SU-DHL-6 (cell line): ENCODE data around the gene ARID4A.
"Not testable (repeated sequence)": the region's sequence is repeated elsewhere in the genome, so short reads cannot be mapped to it uniquely, and the experiment has no call there.

ENCODE experiments used
- H2AFZ ChIP-seq: fragments of 200-600 bp; sonication (generic); 2 replicates; pipeline ENCODE4 v1.6.1; 2014; ENCODE audit warnings: low read depth, mild to moderate bottlenecking, moderate library complexity, mixed read lengths, antibody characterized with exemption, low read length; ENCODE audit not compliant: severe bottlenecking
- H3F3A ChIP-seq: fragments of 200-600 bp; shearing (Covaris generic); 2 replicates; pipeline ENCODE4 v1.6.0; 2016; ENCODE audit warnings: antibody characterized with exemption, mild to moderate bottlenecking; ENCODE audit not compliant: insufficient read depth
- H3K27ac ChIP-seq: fragments of 200-600 bp; sonication (generic); 2 replicates; pipeline ENCODE4 v1.5.1; 2016; ENCODE audit warnings: low read depth, mild to moderate bottlenecking, low read length, moderate library complexity, mixed read lengths
- H3K27me3 ChIP-seq: fragments of 200-600 bp; sonication (generic), shearing (Covaris generic); 2 replicates; pipeline ENCODE4 v1.6.0; 2014; ENCODE audit warnings: mild to moderate bottlenecking, low read length
- H3K36me3 ChIP-seq: fragments of 200-600 bp; sonication (generic); 2 replicates; pipeline ENCODE4 v1.6.1; 2014; ENCODE audit warnings: mild to moderate bottlenecking, low read length, mixed read lengths
- H3K4me2 ChIP-seq: fragments of 300-600, 200-600 bp; shearing (Covaris generic), sonication (generic); 2 replicates; pipeline ENCODE4 v1.6.0; 2014; ENCODE audit warnings: low read length, low read depth, mild to moderate bottlenecking; ENCODE audit not compliant: poor library complexity, severe bottlenecking
- H3K4me3 ChIP-seq: fragments of 200-600 bp; sonication (generic); 2 replicates; pipeline ENCODE4 v1.5.1; 2014; ENCODE audit warnings: antibody characterized with exemption, low read length, mild to moderate bottlenecking, mixed read lengths; ENCODE audit not compliant: insufficient read depth, poor library complexity, severe bottlenecking
- H3K79me2 ChIP-seq: fragments of 200-600 bp; sonication (generic); 2 replicates; pipeline ENCODE4 v1.6.1; 2014; ENCODE audit warnings: mild to moderate bottlenecking, low read length, moderate library complexity; ENCODE audit not compliant: insufficient read depth
- H3K9ac ChIP-seq: fragments of 200-600 bp; sonication (generic); 2 replicates; pipeline ENCODE4 v1.7.0; 2014; ENCODE audit warnings: mild to moderate bottlenecking, low read length
- H3K9me2 ChIP-seq: fragments of 200-600 bp; sonication (generic); replicated peaks from 2 replicates; pipeline ENCODE4 v1.6.1; 2014; ENCODE audit warnings: low read length; ENCODE audit not compliant: insufficient read depth
- H3K9me3 ChIP-seq: fragments of 200-600 bp; sonication (generic); 2 replicates; pipeline ENCODE4 v1.6.1; 2014; ENCODE audit warnings: low read length, mixed read lengths; ENCODE audit not compliant: insufficient read depth
- H4K20me1 ChIP-seq: fragments of 200-600 bp; sonication (generic); 2 replicates; pipeline ENCODE4 v1.6.1; 2014; ENCODE audit warnings: low read depth, mild to moderate bottlenecking, antibody characterized with exemption, low read length, moderate library complexity, mixed read lengths
- EZH2phosphoT487 ChIP-seq: fragments of 200-600 bp; sonication (generic), shearing (Covaris generic); conservative IDR thresholded peaks from 2 replicates; pipeline ENCODE4 v1.6.1; 2018; ENCODE audit warnings: mild to moderate bottlenecking, antibody characterized with exemption, low read length, moderate library complexity, mixed read lengths
- TF ChIP-seq, protein P1 (sequence below): fragments of 200-600 bp; sonication (generic); IDR thresholded peaks from one replicate; pipeline ENCODE4 v1.5.1; 2017; ENCODE audit warnings: antibody characterized with exemption, mild to moderate bottlenecking, low read length, moderate library complexity; ENCODE audit not compliant: insufficient read depth, poor library complexity, severe bottlenecking

ARID4A gene

DNA sequence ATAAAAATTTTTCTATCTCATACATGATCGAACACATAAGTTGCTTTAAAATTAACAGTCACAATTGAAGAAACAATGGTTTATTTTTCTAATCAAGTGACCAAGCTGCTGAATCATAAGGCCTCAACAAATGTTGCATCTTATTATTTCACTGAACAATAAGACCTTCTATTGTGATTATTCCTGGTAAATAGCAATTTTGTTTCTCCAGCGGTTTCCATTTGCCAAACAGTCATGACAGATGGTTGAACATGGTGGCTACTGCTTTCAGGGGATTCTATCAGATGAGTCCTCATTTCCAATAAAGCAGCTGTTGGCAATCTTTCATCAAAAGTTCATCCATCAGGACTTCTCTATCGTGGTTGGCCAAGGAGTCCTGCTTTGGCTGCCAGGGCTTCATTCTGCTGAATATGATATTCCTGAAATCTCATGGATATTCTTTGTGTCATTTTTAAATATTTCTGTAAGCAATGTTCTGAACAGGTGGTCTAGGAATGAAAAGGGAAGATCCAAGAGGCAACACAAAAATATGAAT is 110.4 kb downstream of the ARID4A start:
- H3F3A ChIP-seq, result peaks cover 11% of the 10 kb centered on the region; the same call in 1 of the 2 replicates
- H3K36me3 ChIP-seq, result peaks cover 38% of the 10 kb centered on the region; the same call in 1 of the 2 replicates
- no peak overlapping the region for H3K4me2 ChIP-seq
- H3K9ac ChIP-seq, result no peak overlapping the region
- TF ChIP-seq, protein P1, sequence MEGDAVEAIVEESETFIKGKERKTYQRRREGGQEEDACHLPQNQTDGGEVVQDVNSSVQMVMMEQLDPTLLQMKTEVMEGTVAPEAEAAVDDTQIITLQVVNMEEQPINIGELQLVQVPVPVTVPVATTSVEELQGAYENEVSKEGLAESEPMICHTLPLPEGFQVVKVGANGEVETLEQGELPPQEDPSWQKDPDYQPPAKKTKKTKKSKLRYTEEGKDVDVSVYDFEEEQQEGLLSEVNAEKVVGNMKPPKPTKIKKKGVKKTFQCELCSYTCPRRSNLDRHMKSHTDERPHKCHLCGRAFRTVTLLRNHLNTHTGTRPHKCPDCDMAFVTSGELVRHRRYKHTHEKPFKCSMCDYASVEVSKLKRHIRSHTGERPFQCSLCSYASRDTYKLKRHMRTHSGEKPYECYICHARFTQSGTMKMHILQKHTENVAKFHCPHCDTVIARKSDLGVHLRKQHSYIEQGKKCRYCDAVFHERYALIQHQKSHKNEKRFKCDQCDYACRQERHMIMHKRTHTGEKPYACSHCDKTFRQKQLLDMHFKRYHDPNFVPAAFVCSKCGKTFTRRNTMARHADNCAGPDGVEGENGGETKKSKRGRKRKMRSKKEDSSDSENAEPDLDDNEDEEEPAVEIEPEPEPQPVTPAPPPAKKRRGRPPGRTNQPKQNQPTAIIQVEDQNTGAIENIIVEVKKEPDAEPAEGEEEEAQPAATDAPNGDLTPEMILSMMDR, result no peak
- TF ChIP-seq EZH2phosphoT487, result no peak
- no peaks in the 10 kb centered on the region for H3K27me3 ChIP-seq
- no peak overlapping the region for H2AFZ ChIP-seq
- H3K4me3 ChIP-seq, result no peak overlapping the region
- no peaks in the 10 kb centered on the region for H3K9me2 ChIP-seq
- H3K79me2 ChIP-seq, result 0 out of 2 replicates have a peak, but pooled peaks cover 9% of the 10 kb centered on the region
- H3K9me3 ChIP-seq, result no peaks in the 10 kb centered on the region
- H4K20me1 ChIP-seq, result no peaks in the 10 kb centered on the region
- H3K27ac ChIP-seq, result no peak overlapping the region

DNA sequence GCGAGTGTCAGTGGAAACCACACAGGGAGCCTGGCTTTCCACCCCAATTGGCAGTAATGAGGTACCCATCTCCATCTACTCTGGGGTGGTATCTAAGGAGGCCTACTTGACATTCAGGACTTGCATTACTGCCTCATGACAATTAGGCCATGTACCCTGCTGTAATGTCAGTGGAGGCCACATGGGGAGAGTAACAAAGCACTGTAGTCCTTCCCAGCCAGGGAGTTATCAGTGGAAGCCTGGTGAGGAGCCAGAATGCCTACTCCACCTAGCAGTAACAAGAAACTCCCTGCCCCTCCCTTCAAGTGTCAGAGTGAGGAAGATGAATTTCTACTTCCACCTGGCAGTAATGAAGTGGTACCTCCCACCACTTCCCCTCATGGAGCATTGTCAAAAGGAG is 116.5 kb downstream of the ARID4A start:
- H3K27ac ChIP-seq, result no peak overlapping the region
- no peaks in the 10 kb centered on the region for H3K27me3 ChIP-seq
- H3F3A ChIP-seq, result 0 out of 2 replicates have a peak, but pooled peaks cover 7% of the 10 kb centered on the region
- H3K9ac ChIP-seq, result no peak overlapping the region
- peaks cover 4% of the 10 kb centered on the region; the same call in 1 of the 2 replicates for H4K20me1 ChIP-seq
- H3K79me2 ChIP-seq, result peaks cover 35% of the 10 kb centered on the region
- TF ChIP-seq, protein P1, result no peak
- no peak for TF ChIP-seq EZH2phosphoT487
- H3K4me2 ChIP-seq, result no peak overlapping the region
- no peak overlapping the region for H2AFZ ChIP-seq
- no peaks in the 10 kb centered on the region for H3K9me2 ChIP-seq
- H3K4me3 ChIP-seq, result no peak overlapping the region
- no peaks in the 10 kb centered on the region for H3K9me3 ChIP-seq
- peaks cover 27% of the 10 kb centered on the region; the same call in 1 of the 2 replicates for H3K36me3 ChIP-seq

DNA sequence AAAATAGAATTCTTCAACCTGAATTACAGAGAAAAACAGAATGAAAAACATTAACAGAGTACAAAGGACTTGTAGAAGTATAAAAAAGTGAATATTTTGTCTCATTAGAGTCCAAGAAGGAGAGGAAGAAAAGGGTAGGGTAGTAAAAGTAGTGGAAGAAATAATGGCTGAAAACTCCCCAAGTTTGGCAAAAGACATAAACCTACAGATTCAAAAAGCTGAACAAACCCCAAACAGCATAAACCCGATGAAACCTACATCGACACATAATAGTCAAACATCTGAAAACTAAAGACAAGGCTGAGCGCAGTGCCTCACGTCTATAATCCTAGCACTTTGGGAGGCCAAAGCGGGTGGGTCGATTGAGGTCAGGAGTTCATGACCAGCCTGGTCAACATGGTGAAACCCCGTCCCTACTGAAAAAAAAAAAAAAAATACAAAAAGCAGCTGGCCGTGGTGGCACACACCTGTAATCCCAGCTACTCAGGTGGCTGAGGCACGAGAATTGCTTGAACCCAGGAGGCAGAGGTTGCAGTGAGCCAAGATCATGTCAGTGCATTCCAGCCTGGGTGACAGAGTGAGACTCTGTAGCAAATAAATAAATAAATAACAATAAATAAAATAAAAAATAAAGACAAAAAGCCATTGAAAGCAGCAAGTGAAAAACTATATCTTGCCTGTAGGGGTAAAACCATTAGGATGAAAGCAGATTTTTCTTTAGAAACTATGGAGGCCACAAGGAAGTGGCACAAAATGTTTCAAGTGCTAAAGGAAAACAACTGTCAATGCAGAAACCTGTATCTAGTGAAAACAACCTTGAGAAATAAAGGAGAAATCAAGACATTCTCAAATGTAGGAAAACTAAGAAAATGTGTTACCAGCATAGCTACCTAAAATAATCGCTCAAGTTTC is 117.5 kb downstream of the ARID4A start:
- H3K4me3 ChIP-seq, result no peak overlapping the region
- H3K27ac ChIP-seq, result no peak overlapping the region
- H2AFZ ChIP-seq, result no peak overlapping the region
- no peak overlapping the region for H3K4me2 ChIP-seq
- H3K9me3 ChIP-seq, result no peaks in the 10 kb centered on the region
- H3K9ac ChIP-seq, result no peak overlapping the region
- H3K36me3 ChIP-seq, result peaks cover 19% of the 10 kb centered on the region; the same call in 1 of the 2 replicates
- H4K20me1 ChIP-seq, result peaks cover 4% of the 10 kb centered on the region; the same call in 1 of the 2 replicates
- TF ChIP-seq, protein P1, result no peak
- no peak for TF ChIP-seq EZH2phosphoT487
- no peaks in the 10 kb centered on the region for H3K27me3 ChIP-seq
- peaks cover 35% of the 10 kb centered on the region for H3K79me2 ChIP-seq
- H3F3A ChIP-seq, result peaks cover 7% of the 10 kb centered on the region; the same call in 1 of the 2 replicates
- no peaks in the 10 kb centered on the region for H3K9me2 ChIP-seq

DNA sequence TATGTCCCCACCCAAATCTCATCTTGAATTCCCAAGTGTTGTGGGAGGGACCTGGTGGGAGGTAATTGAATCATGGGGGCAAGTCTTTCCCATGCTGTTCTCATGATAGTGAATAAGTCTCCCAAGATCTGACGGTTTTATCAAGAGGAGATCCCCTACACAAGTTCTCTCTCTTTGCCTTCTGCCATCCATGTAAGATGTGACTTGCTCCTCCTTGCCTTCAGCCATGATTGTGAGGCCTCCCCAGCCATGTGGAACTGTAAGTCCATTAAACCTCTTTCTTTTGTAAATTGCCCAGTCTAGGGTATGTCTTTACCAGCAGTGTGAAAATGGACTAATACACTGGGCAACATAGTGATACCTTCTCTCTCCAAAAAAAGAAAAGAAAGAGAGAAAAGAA is 118.6 kb downstream of the ARID4A start:
- not testable (repeated sequence) for H3K4me3 ChIP-seq, H3F3A ChIP-seq, H3K9me2 ChIP-seq, H3K9ac ChIP-seq, H4K20me1 ChIP-seq, H3K27me3 ChIP-seq, H3K9me3 ChIP-seq, H2AFZ ChIP-seq, H3K27ac ChIP-seq, H3K4me2 ChIP-seq
- peaks cover 32% of the 10 kb centered on the region for H3K79me2 ChIP-seq
- peaks cover 18% of the 10 kb centered on the region; the same call in 1 of the 2 replicates for H3K36me3 ChIP-seq
